MM.1S (cell line): ENCODE results near the gene ZFP69B.

Source experiments
- CTCF ChIP-seq: fragments of 300-600 bp; sonication (generic); IDR thresholded peaks from 2 replicates; pipeline ENCODE4 v1.5.1; 2016; ENCODE audit warnings: antibody characterized with exemption, low read length, mixed read lengths
- EZH2 ChIP-seq: fragments of 300-600 bp; sonication (generic); optimal IDR thresholded peaks from 2 replicates; pipeline ENCODE3; 2017; ENCODE audit warnings: low read depth, mild to moderate bottlenecking, antibody characterized with exemption, low read length, mixed read lengths
- EZH2phosphoT487 ChIP-seq: fragments of 300-600 bp; sonication (generic); IDR thresholded peaks from 2 replicates; pipeline ENCODE4 v1.6.1; 2018; ENCODE audit warnings: antibody characterized with exemption, low read length

- TF ChIP-seq CTCF, result no peak
- TF ChIP-seq EZH2phosphoT487, result no peak
- no peak for TF ChIP-seq EZH2
These were observed 44.5 kb upstream of the ZFP69B start for GRCh38 chr1:40405812-40406211.
